GM06990 (cell line): Measurements from ENCODE around the gene FUZ.
A peak's percentile ranks its signal among the peaks of the same experiment; 100 is the strongest.

Experiments used
- DNase-seq: peaks from one replicate; pipeline ENCODE4 v3.0.0-alpha.2; 2011; ENCODE audit not compliant: insufficient read length; ENCODE audit errors: extremely low read depth
- H3K27me3 ChIP-seq: replicated peaks from 2 replicates; pipeline ENCODE4 v1.6.0; 2011; ENCODE audit warnings: low read length; ENCODE audit not compliant: control insufficient read depth, insufficient read depth
- H3K36me3 ChIP-seq: 2 replicates; pipeline ENCODE4 v1.5.1; 2011; ENCODE audit warnings: low read length; ENCODE audit not compliant: control insufficient read depth, insufficient read depth
- H3K4me3 ChIP-seq: replicated peaks from 2 replicates; pipeline ENCODE4 v1.5.1; 2011; ENCODE audit warnings: low read depth, mild to moderate bottlenecking, control low read depth, low read length
- CTCF ChIP-seq: IDR thresholded peaks from 2 replicates; pipeline ENCODE4 v1.5.1; 2011; ENCODE audit warnings: low read length, control low read depth, mild to moderate bottlenecking, inconsistent platforms; ENCODE audit not compliant: insufficient read depth, poor library complexity, severe bottlenecking

The FUZ gene

DNA sequence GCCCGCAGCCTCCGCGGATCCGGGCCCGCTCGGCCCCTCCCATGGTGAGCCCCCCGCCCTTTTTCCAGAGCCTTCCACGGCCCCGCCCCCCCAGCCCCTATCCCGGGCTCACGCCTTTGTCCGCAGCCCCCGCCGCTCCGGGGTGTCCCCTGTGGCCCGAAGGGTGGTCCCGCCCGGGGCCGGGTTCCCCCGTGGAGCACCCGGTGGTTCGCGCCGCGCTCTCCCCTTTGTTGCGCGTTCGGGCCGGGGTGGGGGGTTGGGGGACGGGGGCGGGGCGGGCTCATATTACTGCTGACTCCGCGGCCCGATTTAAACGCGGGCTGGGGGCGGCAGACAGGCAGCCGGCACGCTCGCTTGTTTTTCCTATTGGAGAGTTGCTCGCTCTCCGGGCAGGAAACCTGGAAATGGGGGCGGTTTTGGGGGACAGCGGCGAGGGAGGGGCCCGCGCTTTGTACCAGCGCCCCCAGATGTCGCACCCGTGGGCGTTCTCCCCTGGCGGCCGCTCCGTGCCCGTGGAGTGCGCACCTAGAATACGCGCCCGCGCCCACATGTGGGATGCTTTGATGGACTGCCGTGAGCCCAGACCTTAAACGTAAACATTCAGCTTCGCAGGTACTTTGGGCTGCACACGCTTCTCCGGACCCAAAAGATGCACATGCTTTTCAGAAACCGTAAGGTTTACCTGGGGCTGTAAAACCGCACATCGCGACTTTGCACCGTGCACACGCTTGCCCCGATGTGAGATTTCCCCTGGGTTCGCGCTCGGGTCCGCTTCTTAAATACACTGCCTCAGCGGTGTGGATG lies 38.6 kb upstream of the FUZ start:
- peak overlapping the region; percentile 70 for H3K4me3 ChIP-seq
- DNase-seq = no peak
- peak; percentile 3 for TF ChIP-seq CTCF
- peaks cover 8% of the 10 kb centered on the region for H3K36me3 ChIP-seq
- H3K27me3 ChIP-seq = no peaks in the 10 kb centered on the region

DNA sequence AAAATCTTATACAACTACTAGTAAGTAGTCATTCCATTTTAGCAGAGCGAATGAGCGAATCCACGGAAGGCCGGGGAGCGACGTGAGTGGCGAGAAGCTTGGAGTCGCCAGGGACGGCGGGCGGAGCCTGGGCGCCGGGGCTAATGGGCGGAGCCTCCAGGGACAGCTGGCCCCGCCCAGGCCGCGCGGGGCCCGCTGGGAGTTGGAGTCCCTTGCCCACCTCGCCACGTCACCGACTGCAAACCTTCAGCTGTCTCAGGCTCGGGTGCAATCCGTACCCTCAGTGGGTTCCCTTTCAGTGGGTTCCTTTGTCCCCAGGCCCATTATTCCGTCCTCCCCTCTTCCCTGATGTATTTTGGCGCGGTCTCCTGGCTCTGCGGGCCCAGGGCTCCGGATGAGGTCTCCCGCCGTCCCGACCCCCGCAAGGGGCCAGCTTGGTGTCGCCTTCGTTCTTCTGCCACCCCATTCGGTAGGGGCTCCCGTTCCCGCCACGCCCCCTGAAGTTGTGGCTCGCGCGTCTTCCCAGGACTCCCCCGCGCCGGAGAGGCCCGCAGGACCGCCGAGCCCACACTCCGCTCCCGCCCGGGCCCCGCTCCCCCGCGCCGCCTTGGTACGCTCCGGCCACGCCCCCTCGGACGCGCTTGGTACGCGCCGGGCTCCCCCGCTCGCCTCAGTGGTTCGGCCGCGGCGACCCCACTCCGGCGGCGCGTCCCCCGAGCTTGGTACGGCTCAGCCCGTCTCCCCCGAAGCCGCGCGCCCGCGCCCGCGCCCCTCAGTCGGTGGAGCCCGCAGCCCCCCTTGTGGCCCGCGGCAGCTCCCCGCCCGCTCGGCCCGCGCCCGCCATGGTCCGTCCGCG lies 37.6 kb upstream of the FUZ start, which contains the start of gene PTOV1:
TSS of gene PTOV1 (plus strand) at position 673 of the 856 bp plus-strand sequence.
- peak within 1 kb of the TSS; percentile 70 for H3K4me3 ChIP-seq
- no peaks in the 10 kb centered on the region for H3K27me3 ChIP-seq
- H3K36me3 ChIP-seq = peaks cover 6% of the 10 kb centered on the region
- peak; percentile 93 for DNase-seq
- TF ChIP-seq CTCF = no peak

DNA sequence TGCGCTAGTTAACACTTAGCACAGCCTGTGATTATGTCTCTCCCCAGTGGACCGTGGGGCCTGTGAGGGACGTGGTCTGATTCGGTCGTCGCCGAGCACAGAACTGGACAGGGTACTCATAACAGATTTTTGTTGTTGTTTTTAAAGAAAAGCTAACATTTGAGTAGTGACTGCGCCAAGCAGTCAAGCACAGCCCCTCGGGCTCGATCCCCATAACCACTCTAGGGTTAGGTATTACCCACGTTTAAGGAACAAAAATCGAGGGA lies 37.1 kb upstream of the FUZ start:
- no peak for TF ChIP-seq CTCF
- H3K4me3 ChIP-seq = peak overlapping the region; percentile 70
- DNase-seq = no peak
- no peaks in the 10 kb centered on the region for H3K27me3 ChIP-seq
- peaks cover 3% of the 10 kb centered on the region for H3K36me3 ChIP-seq

DNA sequence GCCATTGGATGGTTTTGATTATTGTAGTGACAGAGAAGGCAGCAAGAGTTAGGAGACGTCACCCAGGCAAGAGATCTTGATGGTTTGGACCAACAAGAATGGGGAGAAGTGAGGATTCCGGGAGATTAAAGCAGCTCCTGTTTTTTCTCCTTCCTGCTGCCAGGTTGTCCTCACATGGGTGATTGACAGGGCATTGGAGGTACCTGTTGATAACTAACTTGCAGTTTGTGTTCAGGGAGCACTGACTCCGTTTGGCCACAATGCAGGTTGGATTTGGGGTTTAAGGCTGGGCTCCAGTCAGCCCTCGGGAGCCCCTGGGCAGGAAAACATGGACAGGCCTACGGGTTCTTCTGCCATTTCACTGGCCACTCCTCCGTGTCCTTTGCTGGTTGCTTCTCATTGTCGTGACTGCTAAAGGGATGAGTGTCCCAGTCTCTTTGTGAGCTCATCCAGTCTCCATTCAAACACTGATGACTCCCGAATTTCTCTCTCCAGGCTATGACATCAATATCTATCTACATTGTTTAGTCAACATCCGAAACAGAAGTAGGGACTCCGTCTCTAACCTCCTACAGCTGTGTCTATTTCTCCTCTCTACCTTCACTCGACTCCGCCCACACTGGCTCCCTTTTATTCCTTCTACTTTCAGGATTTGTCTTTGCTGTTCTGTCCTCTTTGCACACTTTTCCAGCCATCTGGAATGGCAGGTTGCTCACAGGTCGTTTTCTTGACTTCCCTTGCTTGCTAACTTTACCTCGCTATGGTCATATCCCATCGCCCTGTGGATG lies 36.5 kb upstream of the FUZ start:
- no peak for TF ChIP-seq CTCF
- Histone ChIP-seq H3K27me3 (no peaks in the 10 kb centered on the region), H3K4me3 (no peak overlapping the region), H3K36me3 (no peaks in the 10 kb centered on the region)
- no peak for DNase-seq

DNA sequence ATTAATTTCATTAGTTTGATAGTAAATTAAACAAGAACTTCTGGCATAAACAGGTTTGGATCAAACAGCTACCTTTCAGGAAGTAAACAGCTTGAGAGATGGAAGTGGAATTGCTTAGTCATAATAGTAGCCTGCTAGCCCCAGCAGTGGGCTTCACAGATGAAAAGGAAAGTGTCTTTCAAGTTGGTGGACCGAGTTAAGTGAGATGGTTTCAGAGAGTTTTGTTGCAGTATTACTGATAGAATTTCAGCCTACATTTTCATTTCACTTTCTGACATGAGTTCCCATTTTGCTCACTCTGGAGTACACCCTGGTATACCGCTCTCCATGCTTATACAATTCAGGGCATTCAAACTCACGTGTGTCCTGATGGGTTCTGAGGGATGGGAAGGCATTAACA lies 35.8 kb upstream of the FUZ start:
- no peak for DNase-seq
- Histone ChIP-seq H3K4me3 (no peak overlapping the region), H3K27me3 (no peaks in the 10 kb centered on the region), H3K36me3 (no peaks in the 10 kb centered on the region)
- TF ChIP-seq CTCF = no peak
